HepG2 (cell line): ENCODE results near the gene TUBG2.
"Not testable (repeated sequence)": the region's sequence is repeated elsewhere in the genome, so short reads cannot be mapped to it uniquely, and the experiment has no call there.

Source experiments
- BRCA1 ChIP-seq: sonication (generic); formaldehyde crosslinking; IDR thresholded peaks from 2 replicates; pipeline ENCODE4 v1.4.0; 2020; ENCODE audit warnings: missing genetic modification reagents
- GTF2F1 ChIP-seq: fragments of 150-350 bp; IDR thresholded peaks from 2 replicates; pipeline ENCODE4 v1.6.1; 2014; ENCODE audit warnings: low read length
- JARID2 ChIP-seq: sonication (generic); formaldehyde crosslinking; IDR thresholded peaks from 2 replicates; pipeline ENCODE4 v1.8.1; 2023; ENCODE audit warnings: missing genetic modification reagents, inconsistent platforms; ENCODE audit not compliant: insufficient replicate concordance
- MEIS1 ChIP-seq: sonication (generic); formaldehyde crosslinking; IDR thresholded peaks from 2 replicates; pipeline ENCODE4 v1.9.0; 2021; ENCODE audit warnings: mild to moderate bottlenecking, missing genetic modification reagents, moderate library complexity, borderline replicate concordance
- NRL ChIP-seq: sonication (generic); formaldehyde crosslinking; IDR thresholded peaks from 2 replicates; pipeline ENCODE4 v1.5.0; 2020; ENCODE audit warnings: missing genetic modification reagents, mild to moderate bottlenecking, moderate library complexity, borderline replicate concordance
- RFXAP ChIP-seq: sonication (generic); formaldehyde crosslinking; IDR thresholded peaks from 2 replicates; pipeline ENCODE4 v1.4.0; 2020; ENCODE audit warnings: missing genetic modification reagents, borderline replicate concordance
- ZBTB1 ChIP-seq: sonication (generic); formaldehyde crosslinking; IDR thresholded peaks from 2 replicates; pipeline ENCODE4 v1.4.0; 2020; ENCODE audit warnings: missing genetic modification reagents, borderline replicate concordance
- ZNF7 ChIP-seq: IDR thresholded peaks from 2 replicates; pipeline ENCODE4 v1.6.1; 2016; ENCODE audit warnings: missing biosample characterization, missing genetic modification reagents
- ZNF766 ChIP-seq: sonication (generic); formaldehyde crosslinking; IDR thresholded peaks from 2 replicates; pipeline ENCODE4 v1.5.0; 2020; ENCODE audit warnings: missing genetic modification reagents, borderline replicate concordance
- ZNF788 ChIP-seq: sonication (generic); formaldehyde crosslinking; IDR thresholded peaks from 2 replicates; pipeline ENCODE4 v1.5.0; 2020; ENCODE audit warnings: mild to moderate bottlenecking, missing genetic modification reagents, borderline replicate concordance
- TF ChIP-seq, protein P1 (sequence below): sonication (generic); formaldehyde crosslinking; IDR thresholded peaks from 2 replicates; pipeline ENCODE4 v1.4.0; 2020; ENCODE audit warnings: missing genetic modification reagents
- TF ChIP-seq, protein P2 (sequence below): sonication (generic); formaldehyde crosslinking; IDR thresholded peaks from 2 replicates; pipeline ENCODE4 v1.5.0; 2020; ENCODE audit warnings: mild to moderate bottlenecking, missing genetic modification reagents, moderate library complexity
- TF ChIP-seq, protein P3 (sequence below): sonication (generic); formaldehyde crosslinking; IDR thresholded peaks from 2 replicates; pipeline ENCODE4 v1.8.0; 2022; ENCODE audit warnings: low read depth, missing genetic modification reagents

DNA sequence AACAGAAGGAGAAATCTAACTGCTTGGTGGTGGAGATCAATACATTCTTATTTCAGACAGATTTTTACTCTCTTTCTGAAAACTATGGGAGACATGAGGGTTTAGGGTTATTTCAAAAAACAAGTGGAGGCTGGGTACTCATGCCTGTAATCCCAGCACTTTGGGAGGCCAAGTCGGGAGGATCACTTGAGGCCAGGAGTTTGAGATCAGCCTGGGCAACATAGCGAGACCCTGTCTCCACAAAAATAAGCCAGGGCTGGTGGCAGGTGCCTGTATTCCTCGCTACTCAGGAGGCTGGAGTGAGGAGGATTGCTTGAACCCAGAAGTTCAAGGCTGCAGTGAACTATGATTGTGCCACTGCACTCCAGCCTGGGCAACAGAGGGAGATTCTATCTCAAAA is 37.1 kb upstream of the TUBG2 start:
- TF ChIP-seq BRCA1 (CRISPR knock-in tag); MEIS1 (CRISPR knock-in tag); RFXAP (CRISPR knock-in tag); ZNF766 (CRISPR knock-in tag); ZBTB1 (CRISPR knock-in tag); ZNF788 (CRISPR knock-in tag); ZNF7 (CRISPR knock-in tag); GTF2F1; NRL (CRISPR knock-in tag); JARID2: not testable (repeated sequence)
- TF ChIP-seq, protein P1, sequence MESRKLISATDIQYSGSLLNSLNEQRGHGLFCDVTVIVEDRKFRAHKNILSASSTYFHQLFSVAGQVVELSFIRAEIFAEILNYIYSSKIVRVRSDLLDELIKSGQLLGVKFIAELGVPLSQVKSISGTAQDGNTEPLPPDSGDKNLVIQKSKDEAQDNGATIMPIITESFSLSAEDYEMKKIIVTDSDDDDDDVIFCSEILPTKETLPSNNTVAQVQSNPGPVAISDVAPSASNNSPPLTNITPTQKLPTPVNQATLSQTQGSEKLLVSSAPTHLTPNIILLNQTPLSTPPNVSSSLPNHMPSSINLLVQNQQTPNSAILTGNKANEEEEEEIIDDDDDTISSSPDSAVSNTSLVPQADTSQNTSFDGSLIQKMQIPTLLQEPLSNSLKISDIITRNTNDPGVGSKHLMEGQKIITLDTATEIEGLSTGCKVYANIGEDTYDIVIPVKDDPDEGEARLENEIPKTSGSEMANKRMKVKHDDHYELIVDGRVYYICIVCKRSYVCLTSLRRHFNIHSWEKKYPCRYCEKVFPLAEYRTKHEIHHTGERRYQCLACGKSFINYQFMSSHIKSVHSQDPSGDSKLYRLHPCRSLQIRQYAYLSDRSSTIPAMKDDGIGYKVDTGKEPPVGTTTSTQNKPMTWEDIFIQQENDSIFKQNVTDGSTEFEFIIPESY (CRISPR knock-in tag): not testable (repeated sequence)
- TF ChIP-seq, protein P2, sequence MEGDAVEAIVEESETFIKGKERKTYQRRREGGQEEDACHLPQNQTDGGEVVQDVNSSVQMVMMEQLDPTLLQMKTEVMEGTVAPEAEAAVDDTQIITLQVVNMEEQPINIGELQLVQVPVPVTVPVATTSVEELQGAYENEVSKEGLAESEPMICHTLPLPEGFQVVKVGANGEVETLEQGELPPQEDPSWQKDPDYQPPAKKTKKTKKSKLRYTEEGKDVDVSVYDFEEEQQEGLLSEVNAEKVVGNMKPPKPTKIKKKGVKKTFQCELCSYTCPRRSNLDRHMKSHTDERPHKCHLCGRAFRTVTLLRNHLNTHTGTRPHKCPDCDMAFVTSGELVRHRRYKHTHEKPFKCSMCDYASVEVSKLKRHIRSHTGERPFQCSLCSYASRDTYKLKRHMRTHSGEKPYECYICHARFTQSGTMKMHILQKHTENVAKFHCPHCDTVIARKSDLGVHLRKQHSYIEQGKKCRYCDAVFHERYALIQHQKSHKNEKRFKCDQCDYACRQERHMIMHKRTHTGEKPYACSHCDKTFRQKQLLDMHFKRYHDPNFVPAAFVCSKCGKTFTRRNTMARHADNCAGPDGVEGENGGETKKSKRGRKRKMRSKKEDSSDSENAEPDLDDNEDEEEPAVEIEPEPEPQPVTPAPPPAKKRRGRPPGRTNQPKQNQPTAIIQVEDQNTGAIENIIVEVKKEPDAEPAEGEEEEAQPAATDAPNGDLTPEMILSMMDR (CRISPR knock-in tag): not testable (repeated sequence)
- TF ChIP-seq, protein P3, sequence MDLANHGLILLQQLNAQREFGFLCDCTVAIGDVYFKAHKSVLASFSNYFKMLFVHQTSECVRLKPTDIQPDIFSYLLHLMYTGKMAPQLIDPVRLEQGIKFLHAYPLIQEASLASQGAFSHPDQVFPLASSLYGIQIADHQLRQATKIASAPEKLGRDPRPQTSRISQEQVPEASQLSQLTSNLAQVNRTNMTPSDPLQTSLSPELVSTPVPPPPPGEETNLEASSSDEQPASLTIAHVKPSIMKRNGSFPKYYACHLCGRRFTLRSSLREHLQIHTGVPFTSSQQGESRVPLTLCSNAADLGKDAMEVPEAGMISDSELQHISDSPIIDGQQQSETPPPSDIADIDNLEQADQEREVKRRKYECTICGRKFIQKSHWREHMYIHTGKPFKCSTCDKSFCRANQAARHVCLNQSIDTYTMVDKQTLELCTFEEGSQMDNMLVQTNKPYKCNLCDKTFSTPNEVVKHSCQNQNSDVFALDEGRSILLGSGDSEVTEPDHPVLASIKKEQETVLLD (CRISPR knock-in tag): not testable (repeated sequence)
